HG03280 (cell line): ENCODE data around the gene MON1A.
A peak's percentile ranks its signal among the peaks of the same experiment; 100 is the strongest.
"Not testable (repeated sequence)": the region's sequence is repeated elsewhere in the genome, so short reads cannot be mapped to it uniquely, and the experiment has no call there.

ENCODE experiments used
- ATAC-seq: cut with Tn5 transposase; IDR thresholded peaks from one replicate; pipeline ENCODE4 v1.9.1; 2021; ENCODE audit warnings: mild to moderate bottlenecking, moderate library complexity; ENCODE audit not compliant: unreplicated experiment

MON1A gene

GRCh38 chr3:49924683-49925082 lies 4.9 kb downstream of the MON1A start:
- no peak for ATAC-seq

- not testable (repeated sequence) for ATAC-seq
These were observed 11.6 kb downstream of the MON1A start for GRCh38 chr3:49917806-49918590.

- ATAC-seq, result no peak
These were observed 12.9 kb downstream of the MON1A start for GRCh38 chr3:49916686-49917085.

DNA sequence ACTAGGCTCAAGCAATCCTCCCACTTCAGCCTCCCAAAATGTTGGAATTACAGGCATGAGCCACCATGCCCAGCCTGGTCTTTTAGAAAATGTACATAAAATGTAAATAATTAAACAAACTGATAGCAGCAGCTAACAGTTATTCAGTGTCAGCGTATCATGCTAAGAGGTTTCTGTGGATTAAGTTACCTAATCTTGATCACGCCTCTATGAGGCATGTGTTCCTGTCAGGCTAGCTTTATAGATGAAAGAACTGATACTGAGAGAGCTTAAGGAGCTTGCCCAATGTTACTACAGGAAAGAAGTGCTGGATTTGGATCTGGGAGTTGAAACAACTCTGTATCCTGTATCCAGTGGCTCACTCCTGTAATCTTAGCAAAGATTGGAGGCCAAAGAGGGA lies 14.7 kb downstream of the MON1A start:
- ATAC-seq, result no peak

DNA sequence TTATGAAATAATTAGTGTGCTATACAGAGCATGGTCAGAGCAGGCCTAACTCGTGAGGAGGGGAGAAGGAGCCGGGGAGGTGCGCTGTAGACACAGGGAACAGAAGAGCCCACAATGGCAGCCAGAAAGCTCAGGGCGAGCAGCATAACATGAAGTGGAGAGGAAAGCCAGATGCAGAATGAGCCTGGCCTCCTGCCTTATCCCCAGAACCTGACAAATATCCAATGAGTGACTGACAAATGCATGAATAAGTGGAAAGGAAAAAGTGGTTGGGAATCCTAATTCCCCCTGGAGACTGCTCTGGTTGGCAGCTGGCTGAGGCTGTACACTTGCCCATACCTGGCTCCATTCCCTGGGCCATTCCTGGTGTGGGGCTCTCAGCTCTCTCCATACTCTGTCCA lies 16.7 kb downstream of the MON1A start:
- no peak for ATAC-seq

GRCh38 chr3:49911611-49912010 lies 18.0 kb downstream of the MON1A start:
- ATAC-seq, result no peak

DNA sequence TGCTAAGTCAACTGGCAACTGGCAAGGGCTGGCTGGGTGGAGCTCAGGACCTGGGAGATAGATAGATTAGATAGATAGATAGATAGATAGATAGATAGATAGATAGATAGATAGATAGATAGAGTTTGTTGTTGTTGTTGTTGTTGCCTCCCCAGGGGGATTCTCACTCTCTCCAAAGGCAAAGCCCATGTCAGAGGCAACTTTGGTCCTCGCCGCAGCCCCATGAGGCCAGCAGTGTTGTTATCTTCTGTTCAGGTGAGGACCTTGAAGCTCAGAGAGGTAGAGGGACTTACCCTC lies 18.5 kb downstream of the MON1A start:
- no peak for ATAC-seq

GRCh38 chr3:49910409-49911123 lies 19.0 kb downstream of the MON1A start:
- no peak for ATAC-seq

DNA sequence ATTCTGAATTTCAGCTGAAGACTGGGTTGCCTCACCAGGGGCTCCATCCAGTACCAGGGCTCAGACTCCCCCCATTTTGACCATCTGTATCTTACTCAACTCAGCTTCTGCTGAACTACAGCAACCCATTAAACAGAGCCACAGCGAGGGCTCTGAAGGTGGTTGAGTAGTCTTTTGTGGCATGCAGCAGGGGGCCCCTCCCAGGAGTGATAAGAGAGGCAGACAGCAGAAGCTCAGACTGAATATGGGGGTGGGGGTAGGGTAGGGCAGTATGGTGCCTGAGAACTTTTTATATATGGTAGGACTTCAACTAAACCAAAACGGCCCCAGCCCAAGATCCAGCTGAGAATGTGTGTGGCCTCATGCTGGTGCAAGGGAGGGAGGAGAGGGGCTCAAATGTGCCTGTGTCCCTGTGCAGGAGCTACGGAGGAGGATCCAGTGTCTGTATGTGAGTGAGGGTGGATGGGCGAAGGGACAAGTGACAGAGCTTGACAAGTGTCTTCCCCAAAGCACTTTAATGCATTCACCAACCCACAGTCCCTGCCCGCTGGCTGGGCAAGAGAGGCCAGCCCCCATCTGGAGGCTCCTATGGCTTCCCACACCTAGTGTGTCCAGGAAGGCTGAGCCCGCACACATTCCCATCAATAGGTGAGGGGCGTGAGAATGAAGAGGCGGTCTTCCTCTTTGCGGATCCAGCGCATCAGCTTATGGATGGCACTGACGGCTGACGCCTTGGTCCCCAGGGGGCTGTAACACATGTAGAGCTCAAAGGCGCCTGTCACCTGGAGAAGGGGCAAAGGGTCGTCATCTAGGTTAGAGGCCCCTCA lies 21.0 kb downstream of the MON1A start:
- ATAC-seq, result no peak

DNA sequence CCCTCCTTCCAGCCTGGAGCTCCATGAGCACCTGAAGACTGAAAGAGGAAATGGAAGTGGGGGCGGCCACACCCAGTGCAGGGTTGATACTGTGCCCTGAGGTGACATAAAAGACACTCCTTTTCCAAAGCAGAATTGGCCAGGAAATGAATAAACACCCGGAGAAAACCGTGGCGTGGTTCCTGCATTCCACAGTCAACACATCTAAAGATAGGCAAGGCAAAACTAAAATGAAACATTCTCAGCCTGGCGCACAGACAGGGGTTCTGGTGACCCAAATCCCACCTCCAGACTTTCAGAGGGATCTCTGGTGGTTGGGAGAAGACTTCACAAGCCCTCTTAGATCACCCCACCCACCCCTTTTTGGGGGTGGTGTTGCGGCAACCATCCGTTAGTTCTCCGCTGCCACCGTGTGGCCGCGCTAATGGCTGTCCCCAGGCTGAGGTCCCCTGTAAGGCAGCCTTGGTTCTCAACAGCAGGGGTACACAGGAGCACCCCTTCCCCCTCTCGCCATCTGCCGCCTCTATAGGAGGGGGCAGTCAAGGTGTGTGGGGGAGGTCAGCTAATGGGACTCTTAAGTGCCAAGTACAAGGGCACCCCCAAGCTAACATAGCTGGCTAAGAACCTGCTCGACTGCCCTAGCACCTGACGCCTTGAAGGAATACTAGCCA lies 23.4 kb downstream of the MON1A start:
- no peak for ATAC-seq

GRCh38 chr3:49904448-49904847 lies 25.2 kb downstream of the MON1A start:
- not testable (repeated sequence) for ATAC-seq

- ATAC-seq, result peak; percentile 62
These were observed 25.9 kb downstream of the MON1A start, which contains the start of gene MST1R for GRCh38 chr3:49903451-49904424. Gene MST1R, minus strand, starts transcription at chr3:49903873. Its CDS starts 264 bp downstream, at chr3:49903609.

GRCh38 chr3:49902511-49903345 lies 26.9 kb downstream of the MON1A start:
- ATAC-seq, result no peak

DNA sequence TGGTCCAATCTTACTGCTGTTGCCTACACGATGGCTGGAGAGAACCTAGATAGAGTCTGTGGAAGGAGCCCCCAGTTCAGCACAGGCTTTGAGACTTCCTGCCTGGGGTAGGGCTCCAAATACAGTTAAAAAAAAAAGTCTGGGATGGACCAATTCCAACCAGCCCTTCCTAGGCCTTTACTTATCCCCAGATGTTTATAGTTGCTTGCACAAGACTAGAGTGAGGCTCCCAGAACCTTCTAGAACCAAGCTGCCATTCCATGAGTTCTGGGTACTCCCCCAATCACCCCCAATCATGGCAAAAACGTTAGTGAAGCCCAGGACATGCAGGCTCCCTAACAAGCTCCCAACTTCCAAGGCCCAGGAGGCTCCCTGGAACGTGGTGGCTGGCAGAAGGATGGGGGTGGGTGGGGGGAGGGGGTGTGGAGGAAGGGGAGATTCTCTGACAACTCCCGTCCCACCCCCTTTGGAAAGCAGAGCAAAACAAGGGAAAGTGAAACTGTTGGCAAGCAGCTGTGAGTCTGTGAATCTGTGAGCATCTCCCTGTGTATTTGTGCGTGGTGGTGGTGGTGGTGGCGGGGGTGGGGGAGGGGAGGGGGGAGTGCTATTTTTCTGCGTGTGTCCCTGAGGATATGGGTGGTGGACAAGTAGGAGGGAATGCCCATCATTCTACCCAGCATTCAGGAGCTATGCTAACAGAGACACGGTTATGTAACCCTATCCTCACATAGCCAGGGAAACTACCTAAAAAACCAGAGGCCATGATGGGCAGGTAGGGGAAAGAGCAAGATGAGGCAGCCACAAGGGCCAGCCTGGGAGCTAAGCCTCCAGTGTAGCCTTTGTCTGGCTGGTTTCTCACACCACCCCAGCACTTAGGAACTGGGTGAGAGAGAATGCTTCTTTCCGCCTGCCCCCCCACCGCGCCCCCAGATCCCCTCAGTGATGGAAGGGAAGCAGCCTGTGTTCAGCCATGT lies 28.0 kb downstream of the MON1A start:
- ATAC-seq, result no peak

DNA sequence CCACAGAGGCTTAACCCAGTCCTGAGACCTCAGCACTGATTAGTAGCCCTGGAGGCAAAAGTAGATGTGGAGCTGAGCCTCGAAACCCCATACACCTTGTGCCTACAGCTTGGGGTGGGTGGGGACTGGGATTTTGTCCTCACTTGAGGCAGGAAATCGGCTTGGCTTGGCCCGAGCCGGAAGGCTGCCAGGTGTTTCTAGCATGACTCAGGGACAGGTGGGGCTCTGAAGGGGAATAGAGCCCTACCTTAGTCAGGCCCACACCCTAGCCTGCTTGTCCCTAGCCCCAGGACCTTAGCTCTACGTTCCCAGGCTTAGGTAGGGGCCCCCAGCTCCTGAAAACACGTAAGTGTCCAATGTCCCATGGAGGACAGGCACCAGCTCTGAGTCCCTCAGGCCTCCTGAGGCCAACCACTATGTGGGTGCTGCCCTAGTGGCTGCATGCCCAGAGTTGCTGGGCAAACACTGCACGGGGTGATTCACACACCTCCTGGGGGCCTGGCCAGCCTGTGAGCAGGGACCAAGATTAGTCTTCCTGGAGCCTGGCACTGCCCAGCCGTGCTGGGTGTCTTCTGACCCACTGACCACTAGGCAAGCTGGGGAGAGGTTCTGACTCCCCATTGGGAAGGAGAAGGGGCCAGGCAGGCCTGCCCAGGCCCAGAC lies 29.0 kb downstream of the MON1A start:
- ATAC-seq, result no peak

GRCh38 chr3:49899815-49900214 lies 29.8 kb downstream of the MON1A start:
- no peak for ATAC-seq

DNA sequence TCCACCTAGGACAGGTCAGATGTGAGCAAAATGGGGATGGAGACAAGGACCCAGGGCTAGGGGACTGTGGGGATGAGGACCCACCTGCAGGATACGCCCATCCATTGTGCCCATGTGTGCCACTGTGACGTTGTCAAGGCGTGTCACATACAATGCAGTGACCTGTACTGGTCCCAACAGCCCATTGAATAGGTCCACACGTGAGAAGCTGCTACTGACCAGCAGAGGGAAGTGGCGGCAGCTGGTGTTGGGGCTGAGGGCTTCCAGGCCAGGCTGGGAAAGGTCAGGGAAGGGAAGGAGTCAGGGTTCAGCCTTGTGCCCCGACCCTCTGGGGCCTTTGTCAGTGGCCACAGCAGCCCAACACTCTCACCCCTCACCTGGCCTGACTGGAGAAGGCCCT lies 30.6 kb downstream of the MON1A start:
- no peak for ATAC-seq
